ENCODE data around the gene GLS2. TPM values are rescaled to one million over a fixed set of nuclear protein-coding genes. Genes with fewer than 3 reads are reported as not detected.

GLS2 gene
- total RNA-seq, 1 donor from 2014 or later = 6.1 TPM

DNA sequence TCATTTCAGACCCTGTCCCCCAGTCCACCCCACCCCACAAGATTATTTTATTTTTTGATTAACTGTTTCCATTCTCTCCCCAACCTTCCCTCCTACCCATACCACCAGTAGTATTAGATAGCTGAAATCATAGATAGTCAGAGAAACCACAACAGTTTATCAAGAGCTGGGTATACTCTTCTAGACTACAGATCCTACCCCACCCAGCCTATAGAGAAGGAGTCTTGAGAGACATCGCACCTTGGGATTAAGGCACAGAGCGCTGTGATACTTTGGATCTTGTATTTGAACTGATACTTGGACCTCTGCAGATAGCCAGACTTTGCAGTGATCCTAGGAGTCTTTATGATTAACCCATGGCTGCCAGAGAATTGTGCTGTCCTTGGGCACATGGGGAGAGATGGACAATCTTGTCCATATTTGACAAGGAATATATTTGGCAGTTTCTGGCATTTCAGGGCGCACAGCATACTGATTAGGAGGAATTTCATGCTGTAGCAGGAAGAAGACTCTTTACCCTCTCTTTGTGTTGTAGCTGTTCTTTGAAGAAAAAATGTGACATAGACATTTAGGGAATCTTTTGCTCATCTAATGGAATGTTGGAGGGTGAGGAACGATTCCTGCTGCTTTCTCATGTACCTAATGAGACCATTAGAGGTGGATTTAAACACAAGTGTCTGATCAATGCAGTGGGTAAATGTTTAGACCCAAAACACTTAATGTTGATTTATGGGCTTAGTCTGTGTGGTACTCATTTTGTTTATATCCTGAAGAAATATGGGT is 34.6 kb upstream of the GLS2 start:
- H3K36me3 ChIP-seq (ENCODE audit: control insufficient read depth, insufficient read depth, low read length) = no peaks in the 10 kb centered on the region
- TF ChIP-seq, protein P1, sequence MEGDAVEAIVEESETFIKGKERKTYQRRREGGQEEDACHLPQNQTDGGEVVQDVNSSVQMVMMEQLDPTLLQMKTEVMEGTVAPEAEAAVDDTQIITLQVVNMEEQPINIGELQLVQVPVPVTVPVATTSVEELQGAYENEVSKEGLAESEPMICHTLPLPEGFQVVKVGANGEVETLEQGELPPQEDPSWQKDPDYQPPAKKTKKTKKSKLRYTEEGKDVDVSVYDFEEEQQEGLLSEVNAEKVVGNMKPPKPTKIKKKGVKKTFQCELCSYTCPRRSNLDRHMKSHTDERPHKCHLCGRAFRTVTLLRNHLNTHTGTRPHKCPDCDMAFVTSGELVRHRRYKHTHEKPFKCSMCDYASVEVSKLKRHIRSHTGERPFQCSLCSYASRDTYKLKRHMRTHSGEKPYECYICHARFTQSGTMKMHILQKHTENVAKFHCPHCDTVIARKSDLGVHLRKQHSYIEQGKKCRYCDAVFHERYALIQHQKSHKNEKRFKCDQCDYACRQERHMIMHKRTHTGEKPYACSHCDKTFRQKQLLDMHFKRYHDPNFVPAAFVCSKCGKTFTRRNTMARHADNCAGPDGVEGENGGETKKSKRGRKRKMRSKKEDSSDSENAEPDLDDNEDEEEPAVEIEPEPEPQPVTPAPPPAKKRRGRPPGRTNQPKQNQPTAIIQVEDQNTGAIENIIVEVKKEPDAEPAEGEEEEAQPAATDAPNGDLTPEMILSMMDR (IDR thresholded peaks at IDR 0.05; ENCODE audit: insufficient read depth, low read length, severe bottlenecking) = no peak
- DNase-seq (ENCODE audit: low read depth) = peak; percentile 39
- peak overlapping the region; percentile 52 for H3K4me3 ChIP-seq (ENCODE audit: low read depth, low read length)
- no peak for FAIRE-seq
- no peaks in the 10 kb centered on the region for H3K27me3 ChIP-seq (ENCODE audit: control insufficient read depth, insufficient read depth, low read length)

DNA sequence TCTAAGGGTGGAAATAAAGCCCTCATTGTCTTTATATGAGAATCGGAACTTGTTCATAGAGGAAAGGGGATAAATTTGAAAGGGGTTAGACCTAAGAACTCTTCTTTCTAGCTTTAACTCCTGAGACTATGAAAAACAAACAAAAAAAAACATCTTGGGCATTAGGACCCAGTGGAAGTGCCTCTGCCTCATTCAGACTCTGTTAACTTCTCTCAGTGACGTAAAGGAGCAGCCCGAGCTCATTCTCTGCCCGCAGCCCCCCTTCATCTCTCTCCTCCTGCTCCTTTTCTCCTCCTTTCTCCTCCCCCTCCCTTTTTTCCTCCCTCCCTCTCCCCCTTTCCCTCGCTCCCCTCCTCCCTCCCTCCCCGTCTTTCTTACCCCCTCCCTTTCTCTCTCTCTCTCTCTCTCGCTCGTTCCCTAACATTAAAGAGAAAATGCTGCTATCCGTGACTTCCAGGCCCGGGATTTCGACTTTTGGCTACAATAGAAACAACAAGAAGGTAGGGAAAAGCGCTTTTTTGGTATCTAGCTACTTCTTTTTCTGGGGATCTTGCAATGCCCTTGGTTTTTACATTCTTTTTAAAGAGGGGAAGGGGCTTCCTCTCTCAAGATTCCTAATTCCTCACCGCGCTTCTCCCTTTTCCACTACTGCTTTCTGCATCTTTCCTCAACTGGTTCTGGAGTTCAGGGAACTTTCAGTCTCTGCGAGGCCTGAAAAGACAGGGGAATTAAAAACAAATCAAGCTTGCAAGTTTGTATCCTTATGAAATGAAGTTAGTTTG is 33.8 kb upstream of the GLS2 start, which contains the start of gene RBMS2:
Gene RBMS2, plus strand, starts transcription at position 231 of the 782 bp plus-strand sequence. Its CDS starts 204 bp downstream, at position 435.
- H3K4me3 ChIP-seq (ENCODE audit: low read depth, low read length) = peak within 1 kb of the TSS; percentile 52
- FAIRE-seq (no peak), DNase-seq (ENCODE audit: low read depth) (peak; percentile 85)
- TF ChIP-seq, protein P1 (IDR thresholded peaks at IDR 0.05; ENCODE audit: insufficient read depth, low read length, severe bottlenecking) = no peak
- no peaks in the 10 kb centered on the region for H3K36me3 ChIP-seq (ENCODE audit: control insufficient read depth, insufficient read depth, low read length)
- no peaks in the 10 kb centered on the region for H3K27me3 ChIP-seq (ENCODE audit: control insufficient read depth, insufficient read depth, low read length)

DNA sequence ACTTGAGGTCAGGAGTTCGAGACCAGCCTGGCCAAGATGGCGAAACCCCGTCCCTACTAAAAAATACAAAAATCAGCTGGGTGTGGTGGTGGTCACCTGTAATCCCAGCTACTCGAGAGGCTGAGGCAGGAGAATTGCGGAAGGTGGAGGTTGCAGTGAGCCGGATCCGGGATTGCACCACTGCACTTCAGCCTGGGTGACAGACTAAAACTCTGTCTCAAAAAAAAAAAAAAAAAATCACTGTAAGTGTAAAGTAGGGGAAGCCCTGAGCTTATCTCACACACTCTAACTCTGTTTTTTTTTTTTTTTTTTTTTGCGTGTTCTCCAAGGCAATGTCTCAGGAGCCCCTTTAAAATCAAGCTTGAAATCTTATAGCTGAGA is 33.2 kb upstream of the GLS2 start:
- no peak for FAIRE-seq
- TF ChIP-seq, protein P1 (IDR thresholded peaks at IDR 0.05; ENCODE audit: insufficient read depth, low read length, severe bottlenecking) = no peak
- peak overlapping the region; percentile 52 for H3K4me3 ChIP-seq (ENCODE audit: low read depth, low read length)

DNA sequence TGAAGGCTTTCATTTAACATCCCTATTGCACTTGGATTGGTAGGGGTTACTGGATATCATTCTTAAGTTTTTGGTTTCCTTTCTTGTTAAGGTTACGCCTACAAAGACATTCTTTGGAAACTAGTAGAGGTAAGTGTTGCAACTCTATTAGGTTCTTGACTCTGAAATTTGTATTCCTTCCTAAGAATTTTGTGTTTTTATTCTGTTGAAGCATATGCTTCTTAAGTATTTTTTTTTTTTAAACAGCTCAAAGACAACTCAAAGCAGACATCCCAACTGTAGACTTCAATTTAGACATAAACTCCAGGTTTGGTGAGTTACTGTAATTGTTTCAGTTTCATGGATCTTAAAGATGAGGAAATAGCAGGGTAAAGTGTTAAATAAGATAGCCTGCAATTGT is 32.5 kb upstream of the GLS2 start:
- H3K36me3 ChIP-seq (ENCODE audit: control insufficient read depth, insufficient read depth, low read length) = no peaks in the 10 kb centered on the region
- FAIRE-seq (no peak), DNase-seq (ENCODE audit: low read depth) (no peak)
- H3K4me3 ChIP-seq (ENCODE audit: low read depth, low read length) = no peak overlapping the region
- TF ChIP-seq, protein P1 (IDR thresholded peaks at IDR 0.05; ENCODE audit: insufficient read depth, low read length, severe bottlenecking) = no peak
- no peaks in the 10 kb centered on the region for H3K27me3 ChIP-seq (ENCODE audit: control insufficient read depth, insufficient read depth, low read length)

More for the DNA sequence above, 33.2 kb upstream of the GLS2 start:
- H3K27me3 ChIP-seq (ENCODE audit: control insufficient read depth, insufficient read depth, low read length) = no peaks in the 10 kb centered on the region
- no peak for DNase-seq (ENCODE audit: low read depth)
- H3K36me3 ChIP-seq (ENCODE audit: control insufficient read depth, insufficient read depth, low read length) = no peaks in the 10 kb centered on the region

DNA sequence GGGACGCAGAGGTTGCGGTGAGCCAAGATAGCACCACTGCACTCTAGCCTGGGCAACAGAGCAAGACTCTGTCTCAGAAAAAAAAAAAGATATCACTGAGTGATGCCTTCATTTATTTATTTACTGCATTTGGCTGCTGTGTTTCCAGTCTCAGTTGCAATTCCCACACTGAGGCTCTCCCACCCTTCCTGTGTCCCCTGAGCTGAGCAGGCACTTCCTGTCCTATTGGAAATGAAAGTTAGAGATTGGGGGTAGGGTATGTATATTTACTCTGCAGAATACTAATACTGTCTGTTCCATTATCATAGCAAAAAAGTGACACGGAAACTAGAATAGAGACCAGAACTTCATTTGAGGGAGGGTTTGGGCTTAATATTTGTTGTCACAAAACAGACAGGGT is 32.1 kb upstream of the GLS2 start:
- no peak for DNase-seq (ENCODE audit: low read depth)
- no peak overlapping the region for H3K4me3 ChIP-seq (ENCODE audit: low read depth, low read length)
- H3K36me3 ChIP-seq (ENCODE audit: control insufficient read depth, insufficient read depth, low read length) = no peaks in the 10 kb centered on the region
- no peaks in the 10 kb centered on the region for H3K27me3 ChIP-seq (ENCODE audit: control insufficient read depth, insufficient read depth, low read length)
- TF ChIP-seq, protein P1 (IDR thresholded peaks at IDR 0.05; ENCODE audit: insufficient read depth, low read length, severe bottlenecking) = no peak
- FAIRE-seq = no peak
